ENCODE data around the gene ALDOB.

The ALDOB gene

DNA sequence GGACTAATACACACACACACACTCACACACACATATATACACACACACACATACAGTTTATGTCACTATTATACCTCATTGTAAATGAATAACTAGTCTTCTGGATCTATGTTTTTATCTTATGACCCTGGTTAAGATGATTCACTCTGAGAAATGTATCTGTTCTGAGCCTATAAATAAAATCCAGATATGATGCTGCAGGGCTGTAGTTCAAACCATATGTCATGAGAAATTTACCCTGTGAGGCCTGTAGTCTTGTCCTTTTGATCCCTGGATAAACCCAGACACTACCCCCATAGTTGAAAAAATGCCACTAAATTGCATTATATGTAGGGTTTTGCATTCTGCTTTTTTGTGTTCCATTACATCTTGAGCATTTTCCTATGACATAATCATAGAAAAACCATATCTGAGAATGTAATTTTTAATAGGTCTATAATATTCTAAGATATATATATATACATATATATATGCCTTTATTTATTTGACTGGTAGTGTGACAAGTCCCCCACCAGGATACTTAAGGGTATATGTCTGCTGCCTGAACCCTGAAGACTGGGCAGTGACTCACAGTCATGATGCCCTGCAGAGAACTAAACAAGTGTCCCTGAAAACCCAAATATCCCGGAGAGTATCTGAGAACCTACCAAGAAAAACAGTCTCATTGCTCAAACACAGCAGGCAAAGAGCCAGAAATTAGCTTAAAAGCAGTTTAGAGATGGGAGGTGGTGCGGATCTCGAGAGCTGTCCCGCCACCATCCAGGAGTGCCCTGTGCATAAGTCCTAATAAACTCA is 18.4 kb upstream of the ALDOB start:
- no peak for DNase-seq

DNA sequence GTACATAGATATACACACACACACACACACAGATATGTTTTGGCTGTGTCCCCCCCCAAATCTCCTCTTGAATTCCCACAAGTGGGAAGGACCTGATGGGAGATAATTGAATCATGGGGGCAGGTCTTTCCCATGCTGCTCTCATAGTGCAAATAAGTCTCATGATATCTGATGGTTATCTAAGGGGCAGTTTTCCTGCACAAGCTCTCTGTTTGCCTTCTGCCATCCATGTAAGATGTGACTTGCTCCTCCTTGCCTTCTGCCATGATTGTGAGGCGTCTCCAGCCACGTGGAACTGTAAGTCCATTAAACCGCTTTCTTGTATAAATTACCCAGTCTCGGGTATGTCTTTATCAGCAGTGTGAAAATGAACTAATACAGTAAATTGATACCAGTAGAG is 15.9 kb upstream of the ALDOB start:
- DNase-seq, result no peak

DNA sequence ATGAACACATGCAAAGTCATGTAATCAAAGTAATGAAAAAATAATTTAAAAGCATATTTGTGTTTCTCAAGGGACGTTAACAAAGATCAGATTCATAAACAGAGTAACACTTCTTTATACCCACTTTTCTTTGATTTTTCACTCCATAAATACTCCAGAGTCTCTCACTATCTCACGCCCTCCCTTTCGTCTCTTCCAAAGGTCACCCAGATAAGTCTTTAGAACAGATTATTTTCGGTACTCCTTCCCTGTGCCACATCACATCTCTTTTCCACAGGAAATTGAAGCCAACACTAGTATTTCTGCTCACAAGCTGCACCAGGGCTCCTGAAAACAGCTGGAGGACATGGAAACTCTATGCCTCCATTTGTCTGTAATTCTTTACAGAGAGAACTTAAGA is 15.4 kb upstream of the ALDOB start:
- no peak for DNase-seq

DNA sequence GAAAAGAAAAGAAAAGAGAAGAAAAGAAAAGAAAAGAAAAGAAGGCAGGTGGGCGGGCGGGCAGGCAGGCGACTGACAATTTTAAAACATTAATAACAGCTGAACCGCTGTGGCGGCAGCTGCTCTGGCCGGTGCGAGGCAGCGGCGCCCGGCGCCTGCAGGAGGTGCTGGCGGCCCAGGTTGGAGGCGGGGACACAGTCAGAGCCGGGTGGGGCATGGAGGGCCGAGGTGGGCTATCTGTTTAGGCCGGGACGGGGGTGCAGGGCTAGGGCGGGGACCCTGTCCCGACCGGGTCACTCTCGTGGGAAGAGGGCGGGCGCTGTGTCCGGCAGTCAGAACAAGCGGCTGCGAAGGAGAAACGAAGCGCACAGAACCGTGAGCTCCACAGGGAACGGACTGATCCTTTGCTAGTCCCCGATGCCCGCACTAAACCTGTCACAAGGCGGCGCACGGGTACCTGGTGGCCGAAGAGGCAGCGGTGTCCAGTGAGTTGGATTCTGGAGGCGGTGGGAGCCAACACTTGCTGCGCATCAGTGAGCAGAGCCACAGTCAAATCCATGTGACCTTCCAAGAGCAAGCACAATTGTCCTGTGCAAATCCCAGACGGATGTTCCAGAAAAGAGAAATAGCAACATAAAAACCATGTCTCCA is 13.6 kb upstream of the ALDOB start:
- DNase-seq, result peak; percentile 60

DNA sequence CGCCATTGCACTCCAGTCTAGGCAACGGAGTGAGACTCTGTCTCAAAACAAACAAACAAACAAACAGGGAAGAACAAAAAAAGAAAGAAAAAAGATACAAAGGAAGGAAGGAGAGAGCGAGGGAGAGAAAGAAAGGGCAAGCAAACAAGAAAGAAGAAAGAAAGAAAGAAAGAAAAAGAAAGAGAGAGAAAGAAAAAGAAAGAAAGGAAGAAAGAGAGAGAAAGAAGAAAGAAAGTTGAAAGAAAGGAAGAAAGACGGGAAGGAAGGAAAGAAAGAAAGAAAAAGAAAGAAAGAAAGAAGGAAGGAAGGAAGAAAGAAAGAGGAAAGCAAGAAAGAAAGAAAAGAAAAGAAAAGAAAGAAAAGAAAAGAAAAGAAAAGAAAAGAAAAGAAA is 13.1 kb upstream of the ALDOB start:
- DNase-seq, result no peak

DNA sequence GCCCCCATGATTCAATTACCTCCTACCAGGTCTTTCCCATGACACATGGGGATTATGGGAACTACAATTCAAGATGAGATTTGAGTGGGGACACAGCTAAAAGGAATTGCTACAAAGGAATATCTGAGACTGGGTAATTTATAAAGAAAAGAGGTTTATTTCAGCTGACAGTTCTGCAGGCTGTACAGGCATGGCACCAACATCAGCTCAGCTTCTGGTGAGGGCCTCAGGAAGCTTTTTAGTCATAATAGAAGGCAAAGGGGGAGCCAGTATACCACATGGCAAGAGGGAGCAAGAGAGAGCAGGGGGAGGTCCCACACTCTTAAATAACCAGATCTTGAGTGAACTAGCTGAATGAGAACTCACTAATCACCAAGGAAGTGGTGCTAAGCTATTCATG is 11.2 kb upstream of the ALDOB start:
- no peak for DNase-seq

DNA sequence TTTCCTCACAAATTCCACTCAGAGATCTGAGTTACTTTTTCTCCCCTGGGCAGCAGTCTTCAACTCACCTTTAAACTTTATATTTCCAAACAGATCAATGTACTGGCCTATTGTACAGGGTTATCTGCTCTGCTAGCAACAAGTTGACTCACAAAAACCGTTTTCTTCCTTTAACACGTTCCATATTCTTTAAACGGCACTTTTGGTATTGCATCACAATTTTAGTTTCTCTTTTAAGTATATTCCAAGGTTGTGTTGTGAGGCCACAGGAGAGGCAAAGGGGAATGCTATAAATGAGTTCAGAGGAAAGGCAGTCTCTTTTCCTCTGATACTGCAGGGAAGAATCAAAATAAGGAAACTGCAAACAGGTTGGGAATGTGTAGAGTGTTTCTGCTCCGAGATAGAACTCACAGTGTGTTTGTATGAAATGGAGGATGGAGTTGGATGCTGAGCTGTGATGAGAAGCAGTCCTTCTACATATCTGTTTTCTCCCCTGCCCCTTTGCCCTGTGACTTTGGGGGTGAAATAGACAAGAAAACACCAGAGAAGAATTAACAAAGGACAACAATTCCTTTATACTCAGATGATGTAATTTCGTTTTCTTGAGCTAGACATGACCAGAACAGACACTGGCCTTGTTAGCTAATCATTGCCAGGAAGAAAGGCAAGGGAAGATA is 9.9 kb upstream of the ALDOB start:
- no peak for DNase-seq

DNA sequence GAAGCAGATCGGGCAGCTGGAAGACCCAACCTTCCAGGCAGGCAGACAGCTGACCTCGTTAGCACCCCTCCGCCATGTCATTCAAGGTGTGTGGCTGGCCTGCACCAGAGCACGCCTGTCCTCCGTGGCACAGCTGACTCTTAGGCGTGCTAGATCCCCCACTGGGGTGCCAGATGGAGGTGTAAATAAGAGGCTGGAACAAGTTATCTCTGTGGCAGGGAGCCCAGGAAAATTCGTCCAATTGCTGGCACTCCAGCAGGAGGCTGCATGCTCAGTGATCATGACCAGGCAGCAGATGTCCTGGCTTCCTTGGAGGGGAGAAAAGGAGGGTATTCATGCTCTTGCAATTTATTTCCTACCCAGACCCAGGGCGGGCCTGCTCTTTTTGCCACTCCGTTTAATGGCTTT is 7.8 kb upstream of the ALDOB start:
- no peak for DNase-seq

DNA sequence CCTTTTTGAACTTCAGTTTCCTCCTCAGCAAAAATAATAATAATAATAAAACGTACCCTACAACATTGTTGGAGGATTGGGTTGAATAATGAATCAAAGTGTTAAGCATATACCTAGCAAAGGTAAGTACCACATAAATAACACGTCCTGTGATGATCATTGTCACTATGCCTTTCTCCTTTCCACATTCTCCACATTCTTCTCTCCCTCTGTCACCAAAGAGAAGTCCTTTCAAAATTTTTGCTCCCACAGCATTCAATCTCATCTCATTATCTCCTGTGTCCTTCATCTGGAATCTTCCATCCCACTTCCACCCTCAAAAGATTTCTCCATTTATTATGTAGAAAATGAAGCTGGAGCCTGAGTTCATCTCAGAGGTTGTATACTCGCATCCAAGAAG is 7.2 kb upstream of the ALDOB start:
- DNase-seq, result no peak

DNA sequence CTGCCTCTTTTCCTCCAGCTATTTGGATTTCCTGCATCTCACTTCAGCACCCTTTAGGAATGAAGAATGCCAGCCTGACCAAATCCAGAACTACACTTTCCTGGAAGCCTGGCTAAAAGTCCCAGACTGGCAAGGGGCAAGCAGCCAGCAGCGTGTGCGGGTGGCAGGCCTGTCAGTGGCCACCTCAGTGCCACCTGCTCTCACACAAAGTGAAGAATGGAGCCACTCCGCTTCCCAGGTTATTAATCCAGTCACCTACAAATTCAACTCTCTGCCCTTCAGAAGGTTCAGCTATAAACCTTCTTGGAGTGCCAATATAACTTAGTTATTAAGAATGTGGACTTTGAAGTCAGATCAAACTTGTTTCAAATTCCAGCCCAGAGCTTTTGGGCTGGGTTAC is 6.7 kb upstream of the ALDOB start:
- DNase-seq, result no peak

DNA sequence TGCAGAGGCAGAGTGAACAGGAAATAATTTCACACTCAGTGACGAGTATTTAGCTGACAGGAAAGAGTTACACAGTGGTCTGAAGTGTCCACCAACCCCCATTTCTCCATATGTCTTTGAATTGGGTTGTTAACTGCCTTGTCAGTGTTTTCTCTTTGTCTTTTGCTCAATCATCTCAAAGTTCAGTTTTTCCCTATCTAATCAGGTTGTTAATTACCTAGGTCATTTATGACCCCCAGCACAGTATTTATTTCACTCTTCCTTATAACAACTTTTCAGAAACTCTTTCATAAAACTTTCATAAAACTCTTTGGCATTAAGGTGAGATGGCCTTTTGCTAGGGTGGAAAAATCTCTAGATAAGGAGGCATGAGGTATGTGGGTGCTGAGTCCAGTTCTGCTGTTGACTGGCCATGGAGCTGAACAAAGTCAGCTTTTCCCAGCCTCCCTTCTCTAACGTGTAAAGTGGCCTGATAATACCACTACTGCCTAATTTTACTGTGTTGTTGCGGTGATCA is 5.2 kb upstream of the ALDOB start:
- no peak for DNase-seq

DNA sequence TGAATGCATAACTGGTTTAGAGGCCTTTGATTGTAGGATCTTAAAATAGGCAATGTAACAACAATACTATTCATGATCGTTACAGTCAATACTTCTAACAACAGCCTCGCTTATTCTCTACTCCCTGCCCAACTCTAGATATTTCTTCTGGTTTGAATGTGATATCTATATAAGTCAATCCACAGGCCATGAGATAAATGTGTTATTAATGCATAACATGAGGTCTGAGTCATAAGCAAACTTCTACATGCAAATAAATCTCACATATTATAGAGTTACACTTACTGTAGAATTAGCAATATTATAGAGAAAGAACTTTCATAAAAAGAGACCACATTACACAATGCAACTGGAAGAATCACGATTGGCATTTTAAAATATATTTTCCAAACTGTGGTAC is 2.9 kb upstream of the ALDOB start:
- no peak for DNase-seq

DNA sequence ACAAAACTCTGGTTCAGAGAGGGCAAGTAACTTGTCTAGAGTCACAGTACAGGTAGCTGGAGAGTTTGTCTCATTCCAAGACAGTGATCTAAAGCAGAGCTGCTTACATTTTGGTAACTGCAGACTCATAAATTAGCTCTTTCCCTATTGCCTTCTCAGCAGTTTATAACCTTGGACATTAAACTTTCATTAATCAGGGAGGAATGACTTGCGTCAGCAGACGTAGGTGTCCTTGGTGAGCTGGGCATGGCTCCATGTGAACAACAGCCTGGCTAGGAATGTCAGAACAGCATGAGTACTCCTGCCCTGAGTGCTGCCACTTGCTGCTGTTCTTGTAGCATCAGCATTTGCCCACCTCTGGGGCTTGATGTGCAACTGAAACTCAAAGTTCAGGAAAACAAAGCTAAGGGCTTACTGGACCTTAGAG is 2.2 kb upstream of the ALDOB start:
- DNase-seq, result no peak

DNA sequence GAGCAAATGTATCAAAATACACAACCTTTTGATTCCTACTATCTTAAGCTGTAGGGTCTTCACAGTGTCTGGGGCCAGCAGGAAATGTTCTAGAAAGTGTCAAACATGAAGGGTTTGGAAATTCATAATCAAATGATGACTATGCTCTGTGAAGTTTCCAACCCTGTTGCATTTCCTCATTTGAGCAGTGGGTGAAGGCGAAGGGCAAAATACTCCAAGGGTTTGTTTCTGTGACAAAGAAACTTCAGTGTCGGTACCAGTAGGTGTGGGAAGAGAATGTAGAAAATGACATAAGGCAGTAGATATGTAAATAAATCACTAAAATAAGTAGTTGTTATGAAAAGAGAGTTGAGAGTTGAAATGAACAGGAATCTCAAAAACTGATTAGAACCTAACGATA is 576 bp downstream of the ALDOB start:
- DNase-seq, result no peak

DNA sequence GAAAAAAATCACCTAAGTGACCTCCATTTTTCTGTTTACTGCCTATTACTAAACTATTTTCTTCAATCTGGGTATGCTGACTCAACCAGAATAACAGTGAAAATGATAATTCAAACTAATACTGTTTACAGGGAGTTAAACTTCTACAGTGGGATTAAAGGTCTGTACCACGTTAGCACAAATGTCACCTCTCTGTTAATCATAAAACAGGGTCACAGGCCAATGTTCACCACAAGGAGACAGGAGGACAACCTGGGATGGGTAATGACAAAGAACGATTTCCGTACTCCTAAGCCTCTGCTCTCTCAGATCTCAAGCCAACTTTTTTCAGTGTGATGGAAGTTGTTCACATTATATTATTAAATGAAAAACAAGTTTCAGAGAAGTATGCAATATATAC is 2.3 kb downstream of the ALDOB start:
- DNase-seq, result no peak

DNA sequence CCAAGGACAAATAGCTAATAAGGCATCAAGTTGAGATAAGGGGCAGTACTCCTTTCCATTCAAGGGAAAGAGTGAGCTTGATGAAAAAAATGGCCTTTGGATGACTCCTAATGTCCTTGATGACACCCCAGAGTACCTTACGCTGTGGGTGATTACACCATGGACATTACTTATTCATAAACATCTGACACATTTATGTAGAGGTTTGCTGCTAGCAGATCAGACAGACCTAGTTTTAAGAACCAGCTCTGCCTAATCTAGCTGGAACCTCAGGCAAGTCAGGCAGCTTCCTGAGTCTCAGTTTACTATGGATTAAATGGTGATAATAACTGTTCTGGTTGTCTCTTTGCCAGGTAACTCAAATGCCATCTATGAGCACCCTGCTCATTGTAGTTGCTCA is 2.8 kb downstream of the ALDOB start:
- DNase-seq, result no peak

DNA sequence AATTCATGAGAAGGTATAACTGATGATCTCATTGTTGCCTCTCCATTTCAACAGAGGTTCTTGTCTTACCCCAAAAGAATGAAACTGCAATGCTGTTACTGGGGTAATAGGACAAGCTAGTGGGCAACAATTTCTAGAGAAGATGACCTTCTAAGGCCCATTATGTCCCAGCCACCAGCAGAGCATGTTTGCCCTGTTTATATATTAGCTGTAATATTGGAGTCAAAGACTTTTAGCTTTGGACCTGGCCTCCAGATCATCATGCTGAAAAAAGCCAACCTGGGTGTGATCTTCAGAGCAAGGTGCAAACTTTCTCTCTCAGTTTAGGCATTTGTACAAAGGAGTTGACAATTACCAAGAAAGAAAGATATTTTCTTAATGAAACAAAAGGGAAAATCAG is 3.4 kb downstream of the ALDOB start:
- DNase-seq, result no peak

DNA sequence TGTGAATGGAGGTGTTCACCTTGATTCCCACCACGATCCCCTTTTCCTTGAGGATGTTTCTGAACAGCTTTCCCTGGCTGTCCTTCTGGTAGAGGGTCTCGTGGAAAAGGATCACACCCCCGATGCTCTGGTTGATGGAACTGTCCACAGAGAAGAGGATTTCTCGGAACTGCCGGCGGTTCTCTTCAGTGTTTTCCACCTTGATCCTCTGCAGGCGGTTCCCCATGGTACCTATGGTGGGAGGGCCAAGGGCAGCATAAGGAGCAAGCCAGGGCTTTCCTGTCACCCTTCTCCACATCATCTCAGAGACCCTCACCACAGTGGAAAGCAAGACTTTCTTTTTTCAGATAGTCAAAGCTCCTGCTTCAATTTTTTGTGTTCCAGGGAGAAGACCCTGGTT is 5.8 kb downstream of the ALDOB start:
- DNase-seq, result no peak

DNA sequence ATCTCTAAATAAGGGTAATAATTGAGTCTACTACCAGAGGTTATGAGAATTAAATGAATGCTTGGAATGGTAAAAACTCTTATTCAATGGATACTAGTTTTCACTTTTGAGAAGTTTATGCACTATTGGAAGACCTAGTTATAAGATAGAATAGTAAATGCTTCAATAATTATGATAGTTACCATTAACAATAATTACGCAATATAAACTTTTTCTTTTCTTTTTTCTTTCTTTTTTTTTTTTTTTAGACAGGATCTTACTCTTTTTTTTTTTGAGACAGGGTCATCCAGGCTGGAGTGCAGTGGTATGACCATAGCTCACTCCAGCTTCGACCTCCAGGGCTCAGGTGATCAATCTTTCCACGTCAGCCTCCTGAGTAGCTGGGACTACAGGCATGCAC is 6.7 kb downstream of the ALDOB start:
- no peak for DNase-seq

DNA sequence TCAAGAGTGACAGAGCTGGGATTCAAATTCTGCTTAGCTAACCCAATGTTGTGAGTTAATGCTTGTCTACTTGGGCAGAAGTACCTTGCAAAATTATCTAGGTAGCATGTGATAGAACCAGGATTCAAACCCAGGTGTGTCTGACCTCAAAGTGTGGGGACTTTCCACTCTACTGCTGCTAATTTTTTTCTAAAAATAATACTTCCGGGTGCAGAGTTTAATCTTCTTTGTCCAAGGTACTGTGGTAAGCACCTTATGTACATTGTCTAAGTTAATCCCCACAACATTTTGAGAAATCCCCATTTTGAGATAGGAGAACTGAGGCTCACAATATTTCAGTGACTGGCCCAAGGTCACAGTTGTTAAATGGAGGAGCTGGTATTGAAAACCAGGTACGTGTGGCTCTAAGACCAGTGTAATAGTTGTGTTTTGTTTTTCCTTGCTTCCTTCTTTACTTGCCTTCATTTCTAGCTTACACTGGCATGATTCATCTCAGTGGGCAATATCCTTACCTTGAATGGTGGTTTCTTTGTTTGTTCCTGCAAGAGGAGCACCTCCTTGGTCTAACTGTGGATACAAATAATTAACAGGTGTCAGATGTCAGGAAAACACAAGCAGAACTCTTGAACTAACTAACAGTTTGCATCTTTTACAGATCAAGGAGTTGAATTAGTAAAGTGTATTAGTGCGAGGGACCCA is 7.5 kb downstream of the ALDOB start:
- no peak for DNase-seq

DNA sequence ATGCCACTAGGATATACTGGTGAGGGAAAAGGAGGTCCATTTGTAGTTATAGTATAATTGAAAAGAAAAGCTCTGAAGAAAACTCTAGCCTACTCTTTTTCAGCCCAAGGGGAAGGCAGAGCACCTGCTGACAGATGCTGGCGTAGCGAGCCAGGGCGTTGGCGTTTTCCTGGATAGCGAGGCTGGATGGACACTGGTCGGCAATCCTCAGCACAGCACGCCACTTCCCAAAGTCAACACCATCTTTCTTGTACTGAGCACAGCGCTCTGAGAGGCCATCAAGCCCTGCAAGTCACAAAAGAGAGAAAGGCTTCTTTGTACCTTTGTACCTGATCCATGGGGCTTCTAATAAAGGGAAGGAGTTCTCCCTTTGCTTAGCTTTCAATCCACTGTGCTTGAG is 8.2 kb downstream of the ALDOB start:
- DNase-seq, result no peak

DNA sequence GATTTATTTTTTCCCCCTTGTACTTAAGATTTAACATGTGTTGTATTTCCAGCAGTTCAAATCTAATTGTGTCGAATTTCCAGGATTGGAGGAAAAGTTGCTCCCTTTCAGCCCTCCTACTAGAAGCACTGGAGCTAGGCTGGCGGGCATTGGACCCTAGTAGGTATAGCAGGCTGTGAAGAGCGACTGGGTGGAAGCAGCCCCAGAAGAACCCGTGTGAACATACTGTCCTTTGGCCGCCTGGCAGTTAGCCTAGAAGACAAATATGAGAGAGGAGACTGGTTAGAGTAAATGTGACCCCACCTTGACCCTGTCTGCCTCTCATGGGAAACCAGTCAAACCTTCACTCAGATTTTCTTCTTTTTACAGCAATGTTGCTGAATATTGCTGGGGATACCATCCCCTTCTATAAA is 13.9 kb downstream of the ALDOB start:
- DNase-seq, result no peak

DNA sequence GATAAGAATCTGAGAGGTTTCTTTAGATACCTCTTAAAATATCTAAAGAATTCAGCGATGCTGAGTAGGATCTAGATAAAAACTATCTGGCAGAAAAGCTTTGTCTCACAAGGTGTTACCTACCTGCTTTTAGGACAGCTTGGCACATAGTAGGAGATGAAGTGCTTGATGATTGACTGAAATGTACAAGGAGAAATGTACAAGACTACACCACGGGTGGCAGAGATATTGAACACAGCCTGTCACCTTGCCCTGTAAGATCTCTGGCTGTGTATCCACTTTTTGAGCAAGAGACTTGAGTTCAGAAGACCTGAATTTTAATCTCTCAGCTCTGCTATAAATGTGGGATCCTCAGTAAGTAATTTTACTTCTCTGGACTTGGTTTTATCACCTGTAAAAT is 15.7 kb downstream of the ALDOB start:
- DNase-seq, result no peak
